Pancreas (tissue), 10 donors: ENCODE results near the gene SMCP. TPM values are rescaled to one million over a fixed set of nuclear protein-coding genes. Genes with fewer than 3 reads are reported as not detected.

Source experiments
- ATAC-seq, 4 donors: fragments of 200-7000 bp; cut with Tn5 transposase; one replicate each; pipeline versions ENCODE4 v1.8.0 to v1.9.1; 2020; ENCODE audit warnings: mild to moderate bottlenecking in 4 of 4, moderate library complexity in 4 of 4
- DNase-seq, 6 donors: peaks; one replicate each; pipeline ENCODE4 v3.0.0-alpha.2; 2020
- FAIRE-seq: peaks from 2 replicates; lab custom pipeline; 2012; peaks lifted over from hg19 to GRCh38; lab: Jason Lieb, UNC
- H3K27ac ChIP-seq, 4 donors: fragments of 200-600 bp; sonication (generic); 1 replicate in 3 of 4; 2 replicates in 1 of 4; pipeline versions ENCODE4 v1.5.0 to v1.8.0; 2020
- H3K27me3 ChIP-seq, 4 donors: fragments of 200-600 bp; one replicate each; pipeline ENCODE4 v1.8.0; 2021
- H3K36me3 ChIP-seq, 3 donors: fragments of 200-600 bp; sonication (generic) in 1 of 3; one replicate each; pipeline versions ENCODE4 v1.5.0 to v1.8.0; 2020 to 2021
- H3K4me1 ChIP-seq, 3 donors: fragments of 200-600 bp; one replicate each; pipeline ENCODE4 v1.8.0; 2021
- H3K4me3 ChIP-seq, 4 donors: fragments of 200-600 bp; sonication (generic) in 2 of 4; one replicate each; pipeline versions ENCODE4 v1.5.0 to v1.8.0; 2020 to 2021
- H3K9me3 ChIP-seq, 4 donors: fragments of 200-600 bp; one replicate each; pipeline ENCODE4 v1.8.0; 2021
- CTCF ChIP-seq, 4 donors: fragments of 200-600 bp; sonication (generic) in 3 of 4; IDR thresholded peaks; one replicate each; pipeline versions ENCODE4 v1.5.0 to v1.8.0; 2021; ENCODE audit warnings: antibody characterized with exemption in 4 of 4
- WGBS, 2 donors: extraction: QIAGEN DNeasy Blood & Tissue Kit; methylation state at CpG; one replicate each; pipeline ENCODE4 v1.1.7; 2013; 5-methylcytosine and 5-hydroxymethylcytosine counted together
- intact Hi-C, 3 donors: fragments of 100-400 bp; cut with DNase I; formaldehyde crosslinking; loops; one replicate each; pipeline versions ENCODE4 v1.11.1 to v1.14.2; 2022
- polyA plus RNA-seq, 2 donors: library from polyadenylated mRNA; stranded (reverse); fragments of 200-250 nt; gene quantifications; one replicate each; pipeline ENCODE4 v1.2.3, GENCODE V29; 2013
- total RNA-seq, 6 donors: library from RNA; stranded (reverse); fragmentation: NEBNext Ultra II Directional in 4 of 6; extraction: Animal tissue kit (Norgen Biotek cat#: 25700) in 4 of 6; gene quantifications; one replicate each; pipeline versions ENCODE4 v1.2.1 to v1.2.4, GENCODE V29; 2021 to 2023
- donor health status: healthy with polysubstance abuse.
- donor health status: DM: no; HTN: no; CAD: no; lungs with moderate emphysema.
- donor health status: DM: no; HTN: no; CAD: no.
- donor health status: control.
- donor health status: control.
- donor health status: Bipolar disorder and iron deficiency.
- donor health status: DM: yes; HTN: yes; CAD: no.
- donor health status: DM: no; HTN: no; CAD: no.
- donor health status: DM: no; HTN: no; CAD: no.
- donor health status: DM: yes; HTN: yes; CAD: no.

The SMCP gene
- total and polyA plus RNA-seq, 8 donors, result not detected

GRCh38 chr1:152884966-152885624 lies 7.0 kb downstream of the SMCP start:
- TF ChIP-seq CTCF (IDR thresholded peaks at IDR 0.05), result no peak
- no peak for ATAC-seq
- Histone ChIP-seq H3K9me3 (no peaks in the 10 kb centered on the region), H3K4me1 (no peaks in the 10 kb centered on the region), H3K27ac (no peak overlapping the region), H3K27me3 (no peaks in the 10 kb centered on the region), H3K36me3 (no peaks in the 10 kb centered on the region), H3K4me3 (no peak overlapping the region)
- DNase-seq, result no peak
- no peak for FAIRE-seq
- intact Hi-C loops, result no loop called here
- 54 to 57% methylated on average over 4 of the region's 4 CpGs for WGBS, 2 donors

- H3K4me1 ChIP-seq, result no peaks in the 10 kb centered on the region
Observed at GRCh38 chr1:152886085-152886484, 8.0 kb downstream of the SMCP start.

GRCh38 chr1:152886758-152887409 lies 8.8 kb downstream of the SMCP start:
- Histone ChIP-seq H3K9me3 (no peaks in the 10 kb centered on the region), H3K27ac (no peak overlapping the region), H3K36me3 (no peaks in the 10 kb centered on the region), H3K27me3 (no peaks in the 10 kb centered on the region), H3K4me3 (no peak overlapping the region), H3K4me1 (no peaks in the 10 kb centered on the region)
- no peak for ATAC-seq
- intact Hi-C loops, result no loop called here
- 63 to 67% methylated on average over 8 of the region's 8 CpGs for WGBS, 2 donors
- no peak for TF ChIP-seq CTCF (IDR thresholded peaks at IDR 0.05)
- DNase-seq, result no peak
- FAIRE-seq, result no peak

More at GRCh38 chr1:152886085-152886484, 8.0 kb downstream of the SMCP start:
- Histone ChIP-seq H3K4me3 (no peak overlapping the region), H3K36me3 (no peaks in the 10 kb centered on the region), H3K27ac (no peak overlapping the region), H3K27me3 (no peaks in the 10 kb centered on the region), H3K9me3 (no peaks in the 10 kb centered on the region)
- no peak for ATAC-seq
- FAIRE-seq, result no peak
- 28 to 43% methylated on average over 3 of the region's 3 CpGs for WGBS, 2 donors
- intact Hi-C loops, result no loop called here
- no peak for DNase-seq
- TF ChIP-seq CTCF (IDR thresholded peaks at IDR 0.05), result no peak

- Histone ChIP-seq H3K36me3 (no peaks in the 10 kb centered on the region), H3K4me1 (no peaks in the 10 kb centered on the region)
Observed at GRCh38 chr1:152888126-152888525, 10.0 kb downstream of the SMCP start.

More at GRCh38 chr1:152888126-152888525, 10.0 kb downstream of the SMCP start:
- intact Hi-C loops, result no loop called here
- no peak for FAIRE-seq
- WGBS, 2 donors, result 88 to 92% methylated on average over 1 of the region's 1 CpG
- H3K27ac ChIP-seq, result no peak overlapping the region
- ATAC-seq, result no peak
- no peak for DNase-seq
- TF ChIP-seq CTCF (IDR thresholded peaks at IDR 0.05), result no peak
- no peaks in the 10 kb centered on the region for H3K9me3 ChIP-seq
- no peak overlapping the region for H3K4me3 ChIP-seq
- no peaks in the 10 kb centered on the region for H3K27me3 ChIP-seq
